Astrocyte (in vitro differentiated cells and primary cell): ENCODE measurements around the gene ZNF195. TPM values are rescaled to one million over a fixed set of nuclear protein-coding genes. Genes with fewer than 3 reads are reported as not detected.
"Not testable (repeated sequence)": the region's sequence is repeated elsewhere in the genome, so short reads cannot be mapped to it uniquely, and the experiment has no call there.

Source experiments
- DNase-seq: peaks from one replicate; pipeline ENCODE4 v3.0.0-alpha.2; 2010; ENCODE audit warnings: low read depth
- FAIRE-seq: peaks from 2 replicates; lab custom pipeline; 2011; peaks lifted over from hg19 to GRCh38; lab: Jason Lieb, UNC
- H2AFZ ChIP-seq: 2 replicates; pipeline ENCODE4 v1.6.0; 2012; ENCODE audit warnings: low read depth, low read length, inconsistent platforms
- H3K27ac ChIP-seq: 2 replicates; pipeline ENCODE4 v1.5.1; 2011; ENCODE audit warnings: low read depth, low read length, inconsistent platforms
- H3K27me3 ChIP-seq: 2 replicates; pipeline ENCODE4 v1.6.0; 2011; ENCODE audit warnings: low read length, inconsistent platforms; ENCODE audit not compliant: insufficient read depth
- H3K36me3 ChIP-seq: 2 replicates; pipeline ENCODE4 v1.5.1; 2011; ENCODE audit warnings: low read length, inconsistent platforms; ENCODE audit not compliant: insufficient read depth
- H3K4me1 ChIP-seq: 2 replicates; pipeline ENCODE4 v1.5.1; 2011; ENCODE audit warnings: low read length, inconsistent platforms; ENCODE audit not compliant: insufficient read depth
- H3K4me2 ChIP-seq: 2 replicates; pipeline ENCODE4 v1.6.0; 2012; ENCODE audit warnings: low read length, inconsistent platforms
- H3K4me3 ChIP-seq: 2 replicates; pipeline ENCODE4 v1.5.1; 2011; ENCODE audit warnings: low read depth, mild to moderate bottlenecking, low read length, inconsistent platforms; ENCODE audit not compliant: insufficient read depth
- H3K79me2 ChIP-seq: 2 replicates; pipeline ENCODE4 v1.6.0; 2012; ENCODE audit warnings: mild to moderate bottlenecking, low read length, inconsistent platforms; ENCODE audit not compliant: insufficient read depth
- H3K9ac ChIP-seq: 2 replicates; pipeline ENCODE4 v1.6.0; 2012; ENCODE audit warnings: mild to moderate bottlenecking, low read length, inconsistent platforms
- H3K9me3 ChIP-seq: 2 replicates; pipeline ENCODE4 v1.5.1; 2012; ENCODE audit warnings: low read depth, mild to moderate bottlenecking, low read length, inconsistent platforms; ENCODE audit not compliant: insufficient read depth
- H4K20me1 ChIP-seq: 2 replicates; pipeline ENCODE4 v1.6.0; 2012; ENCODE audit warnings: low read length, inconsistent platforms; ENCODE audit not compliant: insufficient read depth
- H3K27ac Mint-ChIP-seq: one replicate; pipeline ENCODE4 v1.8.0; 2021; ENCODE audit warnings: mild to moderate bottlenecking, mixed read lengths; ENCODE audit not compliant: unreplicated experiment
- H3K27me3 Mint-ChIP-seq: one replicate; pipeline ENCODE4 v1.8.0; 2021; ENCODE audit warnings: low read depth, mixed read lengths; ENCODE audit not compliant: unreplicated experiment
- H3K36me3 Mint-ChIP-seq: one replicate; pipeline ENCODE4 v1.8.0; 2021; ENCODE audit warnings: low read depth, mixed read lengths; ENCODE audit not compliant: unreplicated experiment
- H3K4me1 Mint-ChIP-seq: one replicate; pipeline ENCODE4 v1.8.0; 2021; ENCODE audit warnings: low read depth, mixed read lengths; ENCODE audit not compliant: unreplicated experiment
- H3K4me3 Mint-ChIP-seq: one replicate; pipeline ENCODE4 v1.8.0; 2021; ENCODE audit warnings: mild to moderate bottlenecking, moderate library complexity, mixed read lengths; ENCODE audit not compliant: unreplicated experiment
- H3K9me3 Mint-ChIP-seq: one replicate; pipeline ENCODE4 v1.8.0; 2021; ENCODE audit warnings: mild to moderate bottlenecking, mixed read lengths; ENCODE audit not compliant: unreplicated experiment
- CTCF ChIP-seq: IDR thresholded peaks from 2 replicates; pipeline ENCODE4 v1.5.1; 2011; ENCODE audit warnings: low read depth, mild to moderate bottlenecking, inconsistent platforms, low read length, moderate library complexity; ENCODE audit not compliant: insufficient read depth
- EZH2 ChIP-seq: IDR thresholded peaks from 2 replicates; pipeline ENCODE4 v1.6.1; 2012; ENCODE audit warnings: mild to moderate bottlenecking, low read length, inconsistent platforms; ENCODE audit not compliant: insufficient read depth
- total RNA-seq: library from RNA; stranded (reverse); gene quantifications from 2 replicates; pipeline ENCODE4 v1.2.1, GENCODE V29; 2021

ZNF195 gene
- total RNA-seq, 1 donor from 2014 or later, result 57.5 TPM

- H3K36me3 ChIP-seq, H3K27me3 ChIP-seq, H3K9me3 ChIP-seq, H3K27ac ChIP-seq, H3K4me1 ChIP-seq, FAIRE-seq, H3K4me2 ChIP-seq, H3K79me2 ChIP-seq, DNase-seq, H3K4me3 ChIP-seq, H3K4me3 Mint-ChIP-seq, H2AFZ ChIP-seq, H3K9me3 Mint-ChIP-seq, H3K27me3 Mint-ChIP-seq, H3K27ac Mint-ChIP-seq, H3K9ac ChIP-seq, H4K20me1 ChIP-seq: not testable (repeated sequence)
- Mint-ChIP-seq H3K36me3 (peaks cover 46% of the 10 kb centered on the region), H3K4me1 (peaks cover 21% of the 10 kb centered on the region)
These were observed 16.5 kb upstream of the ZNF195 start for GRCh38 chr11:3395468-3395867.

- not testable (repeated sequence) for H3K27ac Mint-ChIP-seq, H3K4me3 Mint-ChIP-seq, DNase-seq, H3K9me3 ChIP-seq, H3K9me3 Mint-ChIP-seq, H4K20me1 ChIP-seq, H3K27me3 ChIP-seq, H2AFZ ChIP-seq, H3K79me2 ChIP-seq, H3K4me1 ChIP-seq, H3K36me3 ChIP-seq, H3K27me3 Mint-ChIP-seq, H3K27ac ChIP-seq, H3K4me3 ChIP-seq, FAIRE-seq, H3K9ac ChIP-seq, H3K4me2 ChIP-seq
- peaks cover 47% of the 10 kb centered on the region for H3K36me3 Mint-ChIP-seq
- peaks cover 21% of the 10 kb centered on the region for H3K4me1 Mint-ChIP-seq
These were observed 16.0 kb upstream of the ZNF195 start for GRCh38 chr11:3394956-3395355.

GRCh38 chr11:3393450-3393849, 14.5 kb upstream of the ZNF195 start:
- not testable (repeated sequence) for H3K79me2 ChIP-seq, H3K4me1 ChIP-seq, H3K27me3 ChIP-seq, H3K4me3 ChIP-seq, FAIRE-seq, H3K4me3 Mint-ChIP-seq, H3K9me3 ChIP-seq, H4K20me1 ChIP-seq, H3K27ac ChIP-seq, H3K9ac ChIP-seq, H3K4me2 ChIP-seq, H2AFZ ChIP-seq, H3K9me3 Mint-ChIP-seq, H3K27me3 Mint-ChIP-seq, H3K36me3 ChIP-seq
- DNase-seq, result peak; percentile 62
- H3K27ac Mint-ChIP-seq, result peak overlapping the region; percentile 87
- peaks cover 13% of the 10 kb centered on the region for H3K4me1 Mint-ChIP-seq
- H3K36me3 Mint-ChIP-seq, result peaks cover 40% of the 10 kb centered on the region

- Histone ChIP-seq H3K27me3 (no peaks in the 10 kb centered on the region), H3K4me3 (no peak overlapping the region), H3K4me1 (no peaks in the 10 kb centered on the region), H3K4me2 (no peak overlapping the region), H3K79me2 (peaks cover 12% of the 10 kb centered on the region), H3K27ac (no peak overlapping the region), H2AFZ (no peak overlapping the region), H4K20me1 (peaks cover under 1% of the 10 kb centered on the region), H3K9ac (no peak overlapping the region), H3K36me3 (no peaks in the 10 kb centered on the region), H3K9me3 (peaks cover 2% of the 10 kb centered on the region)
- Mint-ChIP-seq H3K4me1 (peaks cover 5% of the 10 kb centered on the region), H3K4me3 (peak overlapping the region; percentile 93), H3K36me3 (peaks cover 39% of the 10 kb centered on the region), H3K27ac (no peak overlapping the region), H3K27me3 (no peaks in the 10 kb centered on the region), H3K9me3 (peaks cover 4% of the 10 kb centered on the region)
- DNase-seq (no peak), FAIRE-seq (no peak)
- TF ChIP-seq CTCF (no peak), EZH2 (no peak)
These were observed 3.8 kb upstream of the ZNF195 start for GRCh38 chr11:3382613-3383285.
